HCT116 (cell line): ENCODE results near the gene SERPINF2.

Experiments used
- RAD21 ChIP-seq: IDR thresholded peaks from 2 replicates; pipeline ENCODE4 v1.6.1; 2012; ENCODE audit warnings: low read depth, mild to moderate bottlenecking
- SRF ChIP-seq: IDR thresholded peaks from 2 replicates; pipeline ENCODE4 v1.6.1; 2012; ENCODE audit warnings: low read depth
- TF ChIP-seq, protein P1 (sequence below), 3 experiments: fragments of 200-600 bp in 1 of 3; sonication (generic) in 1 of 3; IDR thresholded peaks in 2 of 3; conservative IDR thresholded peaks in 1 of 3; 2 replicates each; pipeline ENCODE4 v1.5.1; 2012 to 2017; ENCODE audit warnings: low read depth in 2 of 3, low read length in 2 of 3, antibody characterized with exemption in 1 of 3, borderline replicate concordance in 1 of 3, control low read depth in 1 of 3, mild to moderate bottlenecking in 1 of 3, mixed read lengths in 1 of 3, mixed run types in 1 of 3, moderate library complexity in 1 of 3; ENCODE audit not compliant: insufficient read depth in 1 of 3

DNA sequence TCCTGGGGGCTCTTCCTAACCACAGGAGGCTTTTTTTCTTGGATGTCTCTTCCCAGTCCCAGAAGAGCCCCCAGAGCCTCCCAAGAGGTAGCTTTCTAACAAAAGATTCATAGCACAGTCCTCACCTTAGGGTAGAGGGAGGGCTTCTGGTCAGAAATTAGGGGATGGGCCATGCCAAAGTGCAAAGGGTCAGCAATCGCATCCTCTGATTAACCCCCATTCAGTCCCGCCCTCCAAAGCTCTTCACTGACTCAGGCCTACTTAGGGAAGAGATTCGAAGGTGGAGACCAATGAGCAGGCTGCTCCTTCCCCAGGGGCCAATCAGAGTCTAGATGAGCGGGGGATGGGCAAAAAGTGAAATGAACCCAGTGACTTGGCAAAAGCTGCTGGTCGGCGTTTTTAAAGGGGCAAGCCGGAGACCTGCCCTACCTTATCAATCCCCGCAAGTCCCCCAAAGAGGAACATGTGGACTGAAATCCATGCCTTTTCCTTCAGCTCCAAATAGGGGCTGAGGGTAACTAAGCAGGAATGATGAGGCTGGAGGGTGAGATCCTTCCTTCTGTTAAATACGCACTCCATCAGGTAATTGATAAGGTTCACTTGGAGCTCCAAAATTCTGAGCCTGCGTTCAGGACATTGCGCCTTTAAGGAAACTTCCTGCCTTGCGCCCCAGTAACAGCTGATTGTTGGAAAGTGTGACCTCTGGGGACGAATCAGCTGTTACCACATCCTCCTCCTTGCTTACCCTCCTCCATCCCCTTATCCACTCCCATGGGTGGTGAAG is 25.6 kb upstream of the SERPINF2 start:
- TF ChIP-seq, protein P1, sequence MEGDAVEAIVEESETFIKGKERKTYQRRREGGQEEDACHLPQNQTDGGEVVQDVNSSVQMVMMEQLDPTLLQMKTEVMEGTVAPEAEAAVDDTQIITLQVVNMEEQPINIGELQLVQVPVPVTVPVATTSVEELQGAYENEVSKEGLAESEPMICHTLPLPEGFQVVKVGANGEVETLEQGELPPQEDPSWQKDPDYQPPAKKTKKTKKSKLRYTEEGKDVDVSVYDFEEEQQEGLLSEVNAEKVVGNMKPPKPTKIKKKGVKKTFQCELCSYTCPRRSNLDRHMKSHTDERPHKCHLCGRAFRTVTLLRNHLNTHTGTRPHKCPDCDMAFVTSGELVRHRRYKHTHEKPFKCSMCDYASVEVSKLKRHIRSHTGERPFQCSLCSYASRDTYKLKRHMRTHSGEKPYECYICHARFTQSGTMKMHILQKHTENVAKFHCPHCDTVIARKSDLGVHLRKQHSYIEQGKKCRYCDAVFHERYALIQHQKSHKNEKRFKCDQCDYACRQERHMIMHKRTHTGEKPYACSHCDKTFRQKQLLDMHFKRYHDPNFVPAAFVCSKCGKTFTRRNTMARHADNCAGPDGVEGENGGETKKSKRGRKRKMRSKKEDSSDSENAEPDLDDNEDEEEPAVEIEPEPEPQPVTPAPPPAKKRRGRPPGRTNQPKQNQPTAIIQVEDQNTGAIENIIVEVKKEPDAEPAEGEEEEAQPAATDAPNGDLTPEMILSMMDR (IDR thresholded peaks at IDR 0.05 in 2 of 3, conservative IDR thresholded peaks at IDR 0.05 in 1 of 3; ENCODE audit: borderline replicate concordance in 1 of 3, insufficient read depth in 1 of 3, low read depth in 2 of 3, low read length in 2 of 3): no peak
- TF ChIP-seq SRF (no peak; the same call in 1 of the 2 replicates), RAD21 (no peak)
